Ovary (tissue), 9 donors: Measurements from ENCODE around the gene SPG21. TPM values are rescaled to one million over a fixed set of nuclear protein-coding genes. Genes with fewer than 3 reads are reported as not detected.

Experiments used
- DNase-seq, 5 donors: peaks; one replicate each; pipeline ENCODE4 v3.0.0-alpha.2; 2019 to 2020
- H3K27ac ChIP-seq, 2 donors: fragments of 200-600 bp; one replicate each; pipeline versions ENCODE4 v1.5.1 to v1.8.0; 2019 to 2022
- H3K27me3 ChIP-seq: fragments of 200-600 bp; one replicate; pipeline ENCODE4 v1.8.0; 2022
- H3K36me3 ChIP-seq: fragments of 200-600 bp; sonication (generic); one replicate; pipeline ENCODE4 v1.5.1; 2019
- H3K4me1 ChIP-seq: one replicate; pipeline ENCODE4 v1.8.1; 2013; ENCODE audit warnings: mild to moderate bottlenecking, moderate library complexity; ENCODE audit not compliant: insufficient read depth
- H3K4me3 ChIP-seq: fragments of 200-600 bp; sonication (generic); one replicate; pipeline ENCODE4 v1.5.1; 2017
- H3K9me3 ChIP-seq, 2 donors: fragments of 200-600 bp in 1 of 2; sonication (generic) in 1 of 2; one replicate each; pipeline versions ENCODE4 v1.5.1 to v1.8.1; 2013 to 2019; ENCODE audit warnings: mild to moderate bottlenecking in 1 of 2, moderate library complexity in 1 of 2
- CTCF ChIP-seq, 3 donors: fragments of 450-650 bp in 2 of 3; fragments of 200-600 bp in 1 of 3; IDR thresholded peaks; one replicate each; pipeline versions ENCODE4 v1.5.1 to v1.8.0; 2016 to 2022; ENCODE audit warnings: antibody characterized with exemption in 3 of 3, mild to moderate bottlenecking in 1 of 3
- EP300 ChIP-seq: sonication (generic); formaldehyde crosslinking; IDR thresholded peaks from one replicate; pipeline ENCODE4 v1.6.1; 2017; ENCODE audit warnings: antibody characterized with exemption
- POLR2A ChIP-seq: fragments of 450-650 bp; IDR thresholded peaks from one replicate; pipeline ENCODE4 v1.6.1; 2017; ENCODE audit warnings: antibody characterized with exemption, mild to moderate bottlenecking, moderate library complexity
- WGBS, 3 donors: extraction: QIAGEN DNeasy Blood & Tissue Kit in 1 of 3; methylation state at CpG; one replicate each; pipeline versions ENCODE4 v1.1.5 to v1.1.7; 2013 to 2017; 5-methylcytosine and 5-hydroxymethylcytosine counted together
- intact Hi-C, 4 donors: fragments of 100-400 bp; cut with DNase I; formaldehyde crosslinking; loops; one replicate each; pipeline versions ENCODE4 v1.11.0 to v1.15.1; 2022 to 2023
- polyA plus RNA-seq, 2 donors: library from polyadenylated mRNA; stranded (reverse); fragments of 200-250 nt in 1 of 2; fragments of 350-450 nt in 1 of 2; fragmentation: Illumina TruSeq in 1 of 2; extraction: RNeasy Lipid Tissue Mini Kit (QIAGEN cat#74804) in 1 of 2; gene quantifications; one replicate each; pipeline ENCODE4 v1.2.3, GENCODE V29; 2013 to 2014
- total RNA-seq, 7 donors: library from RNA; depleted of rRNA in 2 of 7; stranded (reverse); fragments of >200 nt in 2 of 7; fragmentation: NEBNext Ultra II Directional in 3 of 7; extraction: Animal tissue kit (Norgen Biotek cat#: 25700) in 3 of 7; gene quantifications; one replicate each; pipeline versions ENCODE4 v1.1.0 to v1.2.4, GENCODE V29; 2016 to 2023
- donor health status: DM: no; HTN: no; CAD: no; lungs with moderate emphysema.
- donor health status: DM: no; HTN: no; CAD: no.
- donor health status: Bipolar disorder and iron deficiency.
- donor health status: DM: yes; HTN: yes; CAD: no.
- donor health status: DM: no; HTN: no; CAD: no.
- donor health status: DM: yes; HTN: yes; CAD: no.

The SPG21 gene
- total and polyA plus RNA-seq, 9 donors = 59.7 to 123 (median 84.0) TPM

GRCh38 chr15:64981812-64982431 lies 7.8 kb downstream of the SPG21 start:
- Histone ChIP-seq H3K27me3 (no peaks in the 10 kb centered on the region), H3K36me3 (no peaks in the 10 kb centered on the region), H3K27ac (no peak overlapping the region), H3K9me3 (no peaks in the 10 kb centered on the region), H3K4me3 (no peak overlapping the region), H3K4me1 (peaks cover 3% of the 10 kb centered on the region)
- intact Hi-C loops = no loop called here
- 75 to 83% (median 82%) methylated on average over 6 of the region's 6 CpGs for WGBS, 3 donors
- TF ChIP-seq POLR2A = no peak
- no peak for TF ChIP-seq CTCF (IDR thresholded peaks at IDR 0.05)
- no peak for TF ChIP-seq EP300
- no peak for DNase-seq

GRCh38 chr15:64979252-64979710 lies 10.4 kb downstream of the SPG21 start:
- Histone ChIP-seq H3K9me3 (no peaks in the 10 kb centered on the region), H3K27ac (no peak overlapping the region), H3K4me3 (no peak overlapping the region), H3K4me1 (peaks cover under 1% of the 10 kb centered on the region), H3K27me3 (no peaks in the 10 kb centered on the region), H3K36me3 (no peaks in the 10 kb centered on the region)
- DNase-seq = no peak
- intact Hi-C loops = no loop called here
- no peak for TF ChIP-seq POLR2A
- no peak for TF ChIP-seq CTCF (IDR thresholded peaks at IDR 0.05)
- TF ChIP-seq EP300 = no peak
- 72 to 78% (median 74%) methylated on average over 7 of the region's 7 CpGs for WGBS, 3 donors

- H3K4me3 ChIP-seq = no peak overlapping the region
- no peaks in the 10 kb centered on the region for H3K27me3 ChIP-seq
- 86 to 92% (median 92%) methylated on average over 5 of the region's 5 CpGs for WGBS, 3 donors
- intact Hi-C loops = no loop called here
- no peak overlapping the region for H3K27ac ChIP-seq
- DNase-seq = no peak
- no peaks in the 10 kb centered on the region for H3K36me3 ChIP-seq
- H3K4me1 ChIP-seq = no peaks in the 10 kb centered on the region
- H3K9me3 ChIP-seq = no peaks in the 10 kb centered on the region
- TF ChIP-seq POLR2A (no peak), EP300 (no peak), CTCF (IDR thresholded peaks at IDR 0.05) (no peak)
Measured at GRCh38 chr15:64975390-64975789, 14.3 kb downstream of the SPG21 start.

- no peak overlapping the region for H3K27ac ChIP-seq
- no peaks in the 10 kb centered on the region for H3K36me3 ChIP-seq
- no peak overlapping the region for H3K4me3 ChIP-seq
- no peaks in the 10 kb centered on the region for H3K27me3 ChIP-seq
- 95 to 98% (median 96%) methylated on average over 7 of the region's 7 CpGs for WGBS, 3 donors
- no peak for TF ChIP-seq EP300
- intact Hi-C loops = no loop called here
- no peaks in the 10 kb centered on the region for H3K9me3 ChIP-seq
- no peak for DNase-seq
- H3K4me1 ChIP-seq = no peaks in the 10 kb centered on the region
Measured at GRCh38 chr15:64970698-64971097, 19.0 kb downstream of the SPG21 start.

GRCh38 chr15:64969401-64969800 lies 20.3 kb downstream of the SPG21 start:
- H3K27ac ChIP-seq = no peak overlapping the region
- DNase-seq = no peak
- no peaks in the 10 kb centered on the region for H3K4me1 ChIP-seq
- H3K27me3 ChIP-seq = no peaks in the 10 kb centered on the region
- intact Hi-C loops = no loop called here
- no peaks in the 10 kb centered on the region for H3K9me3 ChIP-seq
- TF ChIP-seq CTCF (IDR thresholded peaks at IDR 0.05) = no peak
- no peak for TF ChIP-seq EP300
- TF ChIP-seq POLR2A = no peak
- H3K4me3 ChIP-seq = no peak overlapping the region
- H3K36me3 ChIP-seq = no peaks in the 10 kb centered on the region
- 86 to 94% (median 91%) methylated on average over 1 of the region's 1 CpG for WGBS, 3 donors
